Immature natural killer cell (primary cell): ENCODE results near the gene HADHA. TPM values are rescaled to one million over a fixed set of nuclear protein-coding genes. Genes with fewer than 3 reads are reported as not detected.
A peak's percentile ranks its signal among the peaks of the same experiment; 100 is the strongest.

Source experiments
- DNase-seq, 3 donors: peaks; one replicate each; pipeline ENCODE4 v3.0.0; 2022; ENCODE audit warnings: mixed read lengths in 1 of 3
- H3K27ac Mint-ChIP-seq, 6 donors: one replicate each; pipeline ENCODE4 v1.8.0; 2020; ENCODE audit warnings: mixed read lengths in 6 of 6, mild to moderate bottlenecking in 5 of 6, inconsistent platforms in 4 of 6, moderate library complexity in 3 of 6
- H3K27me3 Mint-ChIP-seq, 3 donors: one replicate each; pipeline ENCODE4 v1.8.0; 2020 to 2021; ENCODE audit warnings: low read depth in 3 of 3, mild to moderate bottlenecking in 3 of 3, mixed read lengths in 3 of 3, moderate library complexity in 3 of 3, inconsistent platforms in 1 of 3
- H3K36me3 Mint-ChIP-seq, 3 donors: one replicate each; pipeline ENCODE4 v1.8.0; 2020; ENCODE audit warnings: mixed read lengths in 3 of 3, inconsistent platforms in 2 of 3, mild to moderate bottlenecking in 2 of 3
- H3K4me1 Mint-ChIP-seq, 2 donors: one replicate each; pipeline ENCODE4 v1.8.0; 2020; ENCODE audit warnings: inconsistent platforms in 2 of 2, mild to moderate bottlenecking in 2 of 2, mixed read lengths in 2 of 2, moderate library complexity in 1 of 2
- H3K4me3 Mint-ChIP-seq, 5 donors: one replicate each; pipeline ENCODE4 v1.8.0; 2020; ENCODE audit warnings: mild to moderate bottlenecking in 5 of 5, mixed read lengths in 5 of 5, inconsistent platforms in 3 of 5, moderate library complexity in 3 of 5
- H3K9me3 Mint-ChIP-seq, 6 donors: one replicate each; pipeline ENCODE4 v1.8.0; 2020; ENCODE audit warnings: mild to moderate bottlenecking in 6 of 6, mixed read lengths in 6 of 6, inconsistent platforms in 4 of 6, moderate library complexity in 3 of 6
- polyA plus RNA-seq, 3 donors: library from polyadenylated mRNA; unstranded; fragments of 300-500 nt; fragmentation: Illumina TruSeq; gene quantifications; one replicate each; pipeline ENCODE4 v1.2.3, GENCODE V29; 2021

Gene HADHA
- polyA plus RNA-seq, 3 donors from 2014 or later, result 94.4 to 132 (median 118) TPM

GRCh38 chr2:26235089-26235488 is 9.3 kb downstream of the HADHA start:
- H3K9me3 Mint-ChIP-seq, result no peaks in the 10 kb centered on the region
- no peak overlapping the region for H3K27ac Mint-ChIP-seq
- peaks cover 10 to 13% of the 10 kb centered on the region in 2 donors for H3K4me1 Mint-ChIP-seq
- DNase-seq, result no peak
- H3K36me3 Mint-ChIP-seq, result peaks cover 14 to 29% (median 18%) of the 10 kb centered on the region in 3 donors
- no peak overlapping the region for H3K4me3 Mint-ChIP-seq
- H3K27me3 Mint-ChIP-seq, result no peaks in the 10 kb centered on the region

- Mint-ChIP-seq H3K9me3 (no peaks in the 10 kb centered on the region), H3K27ac (no peak overlapping the region), H3K27me3 (no peaks in the 10 kb centered on the region), H3K36me3 (peaks cover 15 to 52% (median 32%) of the 10 kb centered on the region in 3 donors), H3K4me1 (no peaks in the 10 kb centered on the region), H3K4me3 (no peak overlapping the region)
- DNase-seq, result no peak
Observed at GRCh38 chr2:26230806-26231205, 13.6 kb downstream of the HADHA start.

- Mint-ChIP-seq H3K9me3 (no peaks in the 10 kb centered on the region), H3K27me3 (no peaks in the 10 kb centered on the region), H3K27ac (no peak overlapping the region), H3K4me1 (no peaks in the 10 kb centered on the region), H3K36me3 (peaks cover 14 to 52% (median 32%) of the 10 kb centered on the region in 3 donors), H3K4me3 (no peak overlapping the region)
- DNase-seq, result no peak
Observed at GRCh38 chr2:26229595-26229994, 14.8 kb downstream of the HADHA start.

- H3K9me3 Mint-ChIP-seq, result no peaks in the 10 kb centered on the region
- no peak overlapping the region for H3K4me3 Mint-ChIP-seq
- H3K36me3 Mint-ChIP-seq, result peaks cover 14 to 26% (median 17%) of the 10 kb centered on the region in 3 donors
- no peaks in the 10 kb centered on the region for H3K27me3 Mint-ChIP-seq
- no peak overlapping the region for H3K27ac Mint-ChIP-seq
- no peaks in the 10 kb centered on the region for H3K4me1 Mint-ChIP-seq
- DNase-seq, result no peak
Observed at GRCh38 chr2:26224095-26224494, 20.3 kb downstream of the HADHA start.

- peaks cover 14 to 23% (median 17%) of the 10 kb centered on the region in 3 donors for H3K36me3 Mint-ChIP-seq
Observed at GRCh38 chr2:26223018-26223417, 21.4 kb downstream of the HADHA start.

GRCh38 chr2:26217720-26218119 is 26.7 kb downstream of the HADHA start:
- Mint-ChIP-seq H3K4me1 (peaks cover 1 to 8% of the 10 kb centered on the region in 2 donors), H3K4me3 (no peak overlapping the region), H3K36me3 (peaks cover 17 to 40% (median 23%) of the 10 kb centered on the region in 3 donors), H3K27me3 (no peaks in the 10 kb centered on the region), H3K9me3 (peaks cover 0 to 1% (median 0%) of the 10 kb centered on the region in 6 donors), H3K27ac (no peak overlapping the region)
- no peak for DNase-seq

More at GRCh38 chr2:26223018-26223417, 21.4 kb downstream of the HADHA start:
- no peak for DNase-seq
- H3K9me3 Mint-ChIP-seq, result no peaks in the 10 kb centered on the region
- H3K27ac Mint-ChIP-seq, result no peak overlapping the region
- no peaks in the 10 kb centered on the region for H3K27me3 Mint-ChIP-seq
- no peak overlapping the region for H3K4me3 Mint-ChIP-seq
- no peaks in the 10 kb centered on the region for H3K4me1 Mint-ChIP-seq

- Mint-ChIP-seq H3K9me3 (peaks cover 0 to 1% (median 0%) of the 10 kb centered on the region in 6 donors), H3K4me3 (no peak overlapping the region), H3K27me3 (no peaks in the 10 kb centered on the region), H3K36me3 (peaks cover 23 to 49% (median 29%) of the 10 kb centered on the region in 3 donors), H3K4me1 (peaks cover 1 to 8% of the 10 kb centered on the region in 2 donors), H3K27ac (no peak overlapping the region)
- no peak for DNase-seq
Observed at GRCh38 chr2:26216587-26216986, 27.8 kb downstream of the HADHA start.

- Mint-ChIP-seq H3K27me3 (no peaks in the 10 kb centered on the region), H3K9me3 (peaks cover 0 to 1% (median 0%) of the 10 kb centered on the region in 6 donors), H3K27ac (peak overlapping the region in 1 of 6 donors; percentile 42), H3K4me1 (peaks cover 1 to 8% of the 10 kb centered on the region in 2 donors), H3K4me3 (no peak overlapping the region), H3K36me3 (peaks cover 24 to 56% (median 34%) of the 10 kb centered on the region in 3 donors)
- no peak for DNase-seq
Observed at GRCh38 chr2:26215833-26216232, 28.6 kb downstream of the HADHA start.

GRCh38 chr2:26214759-26215158 is 29.7 kb downstream of the HADHA start:
- Mint-ChIP-seq H3K4me3 (no peak overlapping the region), H3K9me3 (peaks cover 0 to 1% (median 0%) of the 10 kb centered on the region in 6 donors), H3K4me1 (peaks cover 1 to 8% of the 10 kb centered on the region in 2 donors), H3K27me3 (no peaks in the 10 kb centered on the region), H3K27ac (no peak overlapping the region), H3K36me3 (peaks cover 24 to 62% (median 37%) of the 10 kb centered on the region in 3 donors)
- no peak for DNase-seq

- Mint-ChIP-seq H3K9me3 (no peaks in the 10 kb centered on the region), H3K36me3 (peaks cover 32 to 73% (median 53%) of the 10 kb centered on the region in 3 donors), H3K27ac (no peak overlapping the region), H3K4me3 (no peak overlapping the region), H3K4me1 (peaks cover under 1 to 8% of the 10 kb centered on the region in 2 donors), H3K27me3 (no peaks in the 10 kb centered on the region)
- DNase-seq, result no peak
Observed at GRCh38 chr2:26212011-26212410, 32.4 kb downstream of the HADHA start.

- no peak for DNase-seq
- no peak overlapping the region for H3K4me3 Mint-ChIP-seq
- H3K27ac Mint-ChIP-seq, result no peak overlapping the region
- H3K4me1 Mint-ChIP-seq, result no peaks in the 10 kb centered on the region
- H3K36me3 Mint-ChIP-seq, result peaks cover 35 to 64% (median 40%) of the 10 kb centered on the region in 3 donors
- no peaks in the 10 kb centered on the region for H3K27me3 Mint-ChIP-seq
- H3K9me3 Mint-ChIP-seq, result no peaks in the 10 kb centered on the region
Observed at GRCh38 chr2:26203906-26204305, 40.5 kb downstream of the HADHA start.

- no peaks in the 10 kb centered on the region for H3K9me3 Mint-ChIP-seq
- no peak overlapping the region for H3K27ac Mint-ChIP-seq
- H3K27me3 Mint-ChIP-seq, result peaks cover 0 to 2% (median 0%) of the 10 kb centered on the region in 3 donors
- H3K36me3 Mint-ChIP-seq, result peaks cover 29 to 61% (median 33%) of the 10 kb centered on the region in 3 donors
- no peak overlapping the region for H3K4me3 Mint-ChIP-seq
- no peak for DNase-seq
- H3K4me1 Mint-ChIP-seq, result no peaks in the 10 kb centered on the region
Observed at GRCh38 chr2:26202981-26203490, 41.4 kb downstream of the HADHA start.

- H3K4me1 Mint-ChIP-seq, result no peaks in the 10 kb centered on the region
- peaks cover 20 to 69% (median 30%) of the 10 kb centered on the region in 3 donors for H3K36me3 Mint-ChIP-seq
- H3K9me3 Mint-ChIP-seq, result no peaks in the 10 kb centered on the region
- peaks cover 0 to 2% (median 0%) of the 10 kb centered on the region in 3 donors for H3K27me3 Mint-ChIP-seq
- H3K4me3 Mint-ChIP-seq, result no peak overlapping the region
- H3K27ac Mint-ChIP-seq, result no peak overlapping the region
- DNase-seq, result no peak
Observed at GRCh38 chr2:26197516-26197915, 46.9 kb downstream of the HADHA start.

- Mint-ChIP-seq H3K27ac (peak overlapping the region in 1 of 6 donors; percentile 18), H3K9me3 (no peaks in the 10 kb centered on the region), H3K4me3 (no peak overlapping the region), H3K27me3 (peaks cover 0 to 4% (median 0%) of the 10 kb centered on the region in 3 donors), H3K4me1 (no peaks in the 10 kb centered on the region), H3K36me3 (peaks cover 20 to 65% (median 30%) of the 10 kb centered on the region in 3 donors)
- no peak for DNase-seq
Observed at GRCh38 chr2:26196683-26197418, 47.6 kb downstream of the HADHA start.
